K562 (cell line): Measurements from ENCODE around the gene AGFG2. TPM values are rescaled to one million over a fixed set of nuclear protein-coding genes. Genes with fewer than 3 reads are reported as not detected.

Experiments
- BMI1 ChIP-seq: fragments of 150-350 bp; IDR thresholded peaks from 2 replicates; pipeline ENCODE4 v1.6.1; 2014; ENCODE audit warnings: low read length
- CSDE1 ChIP-seq, 2 experiments: fragments of 450-650 bp; IDR thresholded peaks; 2 replicates each; pipeline ENCODE4 v1.6.1; 2016; ENCODE audit warnings: mild to moderate bottlenecking in 1 of 2
- CTBP1 ChIP-seq: fragments of 450-650 bp; IDR thresholded peaks from 2 replicates; pipeline ENCODE4 v1.6.1; 2016; ENCODE audit warnings: borderline replicate concordance
- EP300 ChIP-seq: IDR thresholded peaks from 2 replicates; pipeline ENCODE4 v1.6.1; 2012; ENCODE audit warnings: low read length, improper control_type of control experiment
- EWSR1 ChIP-seq: fragments of 450-650 bp; IDR thresholded peaks from 2 replicates; pipeline ENCODE4 v1.6.1; 2018; ENCODE audit warnings: borderline replicate concordance, mild to moderate bottlenecking, low read depth, moderate library complexity; ENCODE audit not compliant: partially characterized antibody
- FOXJ2 ChIP-seq: fragments of 200-800 bp; sonication (Bioruptor generic); IDR thresholded peaks from 2 replicates; pipeline ENCODE4 v1.6.1; 2016; ENCODE audit warnings: missing genetic modification characterization, missing compliant biosample characterization
- HDAC2 ChIP-seq: fragments of 450-650 bp; IDR thresholded peaks from 2 replicates; pipeline ENCODE4 v1.6.1; 2016; ENCODE audit warnings: mild to moderate bottlenecking
- ILK ChIP-seq: fragments of 450-650 bp; IDR thresholded peaks from 2 replicates; pipeline ENCODE4 v1.6.1; 2016; ENCODE audit warnings: missing genetic modification characterization, low read depth, mild to moderate bottlenecking, missing compliant biosample characterization, moderate library complexity, borderline replicate concordance
- LARP7 ChIP-seq: fragments of 450-650 bp; IDR thresholded peaks from 2 replicates; pipeline ENCODE4 v1.6.1; 2016
- MTA3 ChIP-seq: fragments of 450-650 bp; formaldehyde crosslinking; IDR thresholded peaks from 2 replicates; pipeline ENCODE4 v1.6.1; 2017; ENCODE audit warnings: mild to moderate bottlenecking, borderline replicate concordance
- MYNN ChIP-seq, 2 experiments: sonication (generic); formaldehyde crosslinking in 1 of 2; IDR thresholded peaks; 2 replicates each; pipeline versions ENCODE4 v1.5.0 to v1.6.1; 2016 to 2020; ENCODE audit warnings: antibody characterized with exemption in 1 of 2, missing genetic modification reagents in 1 of 2
- RBM25 ChIP-seq: fragments of 200-400 bp; formaldehyde crosslinking; IDR thresholded peaks from 2 replicates; pipeline ENCODE4 v1.6.1; 2018; ENCODE audit warnings: low read length, low read depth, moderate library complexity; ENCODE audit not compliant: severe bottlenecking
- SMARCE1 ChIP-seq: fragments of 450-650 bp; IDR thresholded peaks from 2 replicates; pipeline ENCODE4 v1.7.1; 2016; ENCODE audit warnings: mild to moderate bottlenecking
- ZKSCAN1 ChIP-seq: fragments of 150-350 bp; IDR thresholded peaks from 2 replicates; pipeline ENCODE4 v1.6.1; 2016; ENCODE audit warnings: low read depth, low read length
- ZNF212 ChIP-seq: fragments of 450-650 bp; formaldehyde crosslinking; IDR thresholded peaks from 2 replicates; pipeline ENCODE4 v1.4.0; 2020; ENCODE audit warnings: mild to moderate bottlenecking
- ZNF232 ChIP-seq: sonication (generic); formaldehyde crosslinking; IDR thresholded peaks from 2 replicates; pipeline ENCODE4 v1.8.0; 2022; ENCODE audit warnings: mild to moderate bottlenecking, missing genetic modification reagents
- ZNF589 ChIP-seq: fragments of 200-800 bp; sonication (Bioruptor generic); IDR thresholded peaks from 2 replicates; pipeline ENCODE4 v1.6.1; 2016; ENCODE audit warnings: low read depth, missing genetic modification characterization, missing compliant biosample characterization
- polyA plus RNA-seq, 8 experiments: library from polyadenylated mRNA; depleted of rRNA in 4 of 8; stranded (reverse) in 5 of 8; unstranded in 3 of 8; fragments of >200 nt; fragmentation: Nextera tagmentation in 2 of 8; fragmentation: Illumina TruSeq in 1 of 8; extraction: Ambion mirVana in 2 of 8; extraction: Trizol in 1 of 8; gene quantifications; 2 replicates each; pipeline versions ENCODE4 v1.2.1 to v1.2.3, GENCODE V29; 2011 to 2014; ENCODE audit warnings: inconsistent platforms in 1 of 8, missing spikeins in 1 of 8
- total RNA-seq, 7 experiments: library from RNA; depleted of rRNA in 6 of 7; stranded (reverse); fragments of >200 nt in 6 of 7; fragmentation: Illumina TruSeq in 2 of 7; extraction: Trizol in 2 of 7; gene quantifications; 2 replicates each; pipeline versions ENCODE4 v1.2.1 to v1.2.3, GENCODE V29; 2011 to 2021; ENCODE audit warnings: low replicate concordance in 1 of 7
- TF ChIP-seq, protein P1 (sequence below), 2 experiments: fragments of 450-650 bp in 1 of 2; sonication (generic) in 1 of 2; formaldehyde crosslinking in 1 of 2; IDR thresholded peaks; 2 replicates each; pipeline versions ENCODE4 v1.7.1 to v1.9.0; 2016 to 2022; ENCODE audit warnings: inconsistent platforms in 1 of 2, mild to moderate bottlenecking in 1 of 2, missing genetic modification reagents in 1 of 2
- TF ChIP-seq, protein P2 (sequence below): sonication (generic); formaldehyde crosslinking; IDR thresholded peaks from 2 replicates; pipeline ENCODE4 v1.8.0; 2022; ENCODE audit warnings: missing genetic modification reagents, mild to moderate bottlenecking, moderate library complexity, borderline replicate concordance

The AGFG2 gene
- total and polyA plus RNA-seq, 9 of the 15 experiments (the other 6 are each of a cell fraction or from before 2014, with no cell fraction given): 0.31 to 23.1 (median 6.5) TPM

DNA sequence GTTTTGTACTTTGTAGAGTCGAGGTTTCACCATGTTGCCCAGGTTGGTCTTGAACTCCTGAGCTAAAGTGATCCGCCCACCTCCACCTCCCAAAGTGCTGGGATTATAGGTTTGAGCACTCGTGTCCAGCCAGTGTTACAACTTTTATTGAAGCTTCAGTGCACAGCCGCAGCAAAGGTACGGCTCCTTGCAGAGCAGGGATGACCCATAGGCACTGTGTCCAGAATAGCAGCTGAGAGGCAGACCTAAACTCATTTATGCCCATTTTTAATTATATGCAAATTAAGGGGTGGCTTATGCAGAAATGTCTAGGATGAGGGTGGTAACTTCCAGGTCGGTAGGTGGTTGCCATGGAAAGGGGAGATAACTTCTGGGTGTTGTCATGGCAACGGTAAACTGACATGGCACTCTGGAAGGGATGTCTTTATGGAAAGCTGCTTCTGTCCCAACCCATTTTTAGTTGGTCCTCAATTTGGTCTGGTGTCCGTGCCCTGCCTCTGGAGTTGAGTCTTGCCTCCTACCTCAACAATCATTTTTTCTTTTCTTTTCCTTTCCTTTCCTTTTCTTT is 32.6 kb upstream of the AGFG2 start (continued):
- TF ChIP-seq, protein P1, sequence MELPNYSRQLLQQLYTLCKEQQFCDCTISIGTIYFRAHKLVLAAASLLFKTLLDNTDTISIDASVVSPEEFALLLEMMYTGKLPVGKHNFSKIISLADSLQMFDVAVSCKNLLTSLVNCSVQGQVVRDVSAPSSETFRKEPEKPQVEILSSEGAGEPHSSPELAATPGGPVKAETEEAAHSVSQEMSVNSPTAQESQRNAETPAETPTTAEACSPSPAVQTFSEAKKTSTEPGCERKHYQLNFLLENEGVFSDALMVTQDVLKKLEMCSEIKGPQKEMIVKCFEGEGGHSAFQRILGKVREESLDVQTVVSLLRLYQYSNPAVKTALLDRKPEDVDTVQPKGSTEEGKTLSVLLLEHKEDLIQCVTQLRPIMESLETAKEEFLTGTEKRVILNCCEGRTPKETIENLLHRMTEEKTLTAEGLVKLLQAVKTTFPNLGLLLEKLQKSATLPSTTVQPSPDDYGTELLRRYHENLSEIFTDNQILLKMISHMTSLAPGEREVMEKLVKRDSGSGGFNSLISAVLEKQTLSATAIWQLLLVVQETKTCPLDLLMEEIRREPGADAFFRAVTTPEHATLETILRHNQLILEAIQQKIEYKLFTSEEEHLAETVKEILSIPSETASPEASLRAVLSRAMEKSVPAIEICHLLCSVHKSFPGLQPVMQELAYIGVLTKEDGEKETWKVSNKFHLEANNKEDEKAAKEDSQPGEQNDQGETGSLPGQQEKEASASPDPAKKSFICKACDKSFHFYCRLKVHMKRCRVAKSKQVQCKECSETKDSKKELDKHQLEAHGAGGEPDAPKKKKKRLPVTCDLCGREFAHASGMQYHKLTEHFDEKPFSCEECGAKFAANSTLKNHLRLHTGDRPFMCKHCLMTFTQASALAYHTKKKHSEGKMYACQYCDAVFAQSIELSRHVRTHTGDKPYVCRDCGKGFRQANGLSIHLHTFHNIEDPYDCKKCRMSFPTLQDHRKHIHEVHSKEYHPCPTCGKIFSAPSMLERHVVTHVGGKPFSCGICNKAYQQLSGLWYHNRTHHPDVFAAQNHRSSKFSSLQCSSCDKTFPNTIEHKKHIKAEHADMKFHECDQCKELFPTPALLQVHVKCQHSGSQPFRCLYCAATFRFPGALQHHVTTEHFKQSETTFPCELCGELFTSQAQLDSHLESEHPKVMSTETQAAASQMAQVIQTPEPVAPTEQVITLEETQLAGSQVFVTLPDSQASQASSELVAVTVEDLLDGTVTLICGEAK (IDR thresholded peaks at IDR 0.05): peak; percentile 52; the same call in 1 of the 2 replicates
- TF ChIP-seq, protein P1 (CRISPR knock-in tag; IDR thresholded peaks at IDR 0.05): no peak
- TF ChIP-seq CSDE1 (IDR thresholded peaks at IDR 0.05) (peak in 1 of 2 experiments; percentile 99; a peak in 2 of 4 replicates), HDAC2 (peak; percentile 52; the same call in 1 of the 2 replicates), ZNF589 (CRISPR knock-in tag) (no peak), RBM25 (peak; percentile 8), FOXJ2 (peak; percentile 72; the same call in 1 of the 2 replicates), MYNN (IDR thresholded peaks at IDR 0.05) (peak; percentile 97), MYNN (CRISPR knock-in tag; IDR thresholded peaks at IDR 0.05) (no peak), MTA3 (no peak), ILK (tag) (no peak), SMARCE1 (0 out of 2 replicates have a peak, but pooled peaks have one; percentile 22), ZNF212 (no peak), ZKSCAN1 (no peak), LARP7 (0 out of 2 replicates have a peak, but pooled peaks have one; percentile 30), EWSR1 (no peak), CTBP1 (peak; percentile 68), EP300 (no peak), ZNF232 (CRISPR knock-in tag) (no peak), BMI1 (peak; percentile 99)
- TF ChIP-seq, protein P2, sequence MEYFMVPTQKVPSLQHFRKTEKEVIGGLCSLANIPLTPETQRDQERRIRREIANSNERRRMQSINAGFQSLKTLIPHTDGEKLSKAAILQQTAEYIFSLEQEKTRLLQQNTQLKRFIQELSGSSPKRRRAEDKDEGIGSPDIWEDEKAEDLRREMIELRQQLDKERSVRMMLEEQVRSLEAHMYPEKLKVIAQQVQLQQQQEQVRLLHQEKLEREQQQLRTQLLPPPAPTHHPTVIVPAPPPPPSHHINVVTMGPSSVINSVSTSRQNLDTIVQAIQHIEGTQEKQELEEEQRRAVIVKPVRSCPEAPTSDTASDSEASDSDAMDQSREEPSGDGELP (CRISPR knock-in tag): 0 out of 2 replicates have a peak, but pooled peaks have one; percentile 21
